ENCODE results near the gene IL31.

IL31 gene

DNA sequence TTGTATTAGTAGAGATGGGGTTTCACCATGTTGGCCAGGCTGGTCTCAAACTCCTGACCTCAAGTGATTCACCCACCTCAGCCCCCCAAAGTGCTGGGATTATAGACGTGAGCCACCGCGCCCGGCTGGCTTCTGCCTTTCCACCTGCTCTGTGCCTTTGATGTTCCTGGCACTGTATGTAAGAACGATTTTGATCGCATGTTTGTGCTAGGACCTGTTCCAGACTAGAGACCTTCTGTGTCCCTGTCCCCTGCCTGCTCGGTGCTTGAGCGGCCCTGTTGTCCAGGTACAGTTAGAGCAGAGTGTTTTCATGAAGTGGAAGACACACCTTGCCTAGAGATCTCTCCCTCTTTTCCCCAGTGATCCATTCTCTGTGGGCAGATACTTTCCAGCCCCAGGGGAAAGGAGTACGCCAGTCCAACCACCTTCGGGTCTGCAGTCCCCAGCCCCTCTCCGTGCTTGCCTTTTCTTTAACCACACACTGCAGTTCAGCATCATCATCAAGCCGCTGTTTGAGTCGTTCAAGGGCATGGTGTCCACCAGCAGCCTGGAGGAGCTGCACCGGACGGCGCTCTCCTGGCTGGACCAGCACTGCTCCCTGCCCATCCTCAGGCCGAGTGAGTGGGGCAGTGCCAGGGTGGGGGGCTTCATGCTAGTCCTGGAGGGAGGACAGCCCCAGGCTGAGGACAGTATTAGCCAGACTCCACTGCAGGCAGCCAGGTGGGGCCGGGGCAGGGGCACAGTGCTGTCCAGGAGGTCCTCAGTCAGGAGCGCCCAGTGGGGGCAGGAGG lies 33.4 kb downstream of the IL31 start:
- TF ChIP-seq CTCF (conservative IDR thresholded peaks at IDR 0.05) (no peak), ZFX (IDR thresholded peaks at IDR 0.05) (no peak)
- H3K27ac ChIP-seq = no peak overlapping the region

- no peak for TF ChIP-seq CTCF (conservative IDR thresholded peaks at IDR 0.05)
- no peak for TF ChIP-seq ZFX (IDR thresholded peaks at IDR 0.05)
- H3K27ac ChIP-seq = no peak overlapping the region
These were observed 34.1 kb downstream of the IL31 start for GRCh38 chr12:122139941-122140340.

- no peak overlapping the region for H3K27ac ChIP-seq
- TF ChIP-seq CTCF (conservative IDR thresholded peaks at IDR 0.05) (no peak), ZFX (IDR thresholded peaks at IDR 0.05) (no peak)
These were observed 34.8 kb downstream of the IL31 start for GRCh38 chr12:122139266-122139665.

DNA sequence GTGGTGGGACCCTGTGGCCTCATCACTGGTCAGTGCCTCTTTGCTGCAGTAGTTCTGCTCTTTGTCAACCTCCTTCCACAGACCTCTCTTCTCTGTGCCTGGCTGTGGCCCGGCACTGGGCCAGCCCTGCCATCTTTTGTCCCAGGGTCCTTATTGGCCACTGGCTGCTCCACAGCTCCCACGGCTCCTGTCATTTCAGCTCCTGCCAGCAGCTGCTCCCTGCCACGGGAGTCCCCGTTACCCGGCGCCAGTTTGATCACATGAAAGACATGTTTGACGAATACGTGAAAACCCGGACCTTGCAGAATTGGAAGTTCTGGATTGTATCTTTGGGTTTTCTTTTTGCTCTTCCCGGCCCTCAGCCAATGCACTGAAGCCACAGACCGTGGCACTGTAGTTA lies 35.4 kb downstream of the IL31 start:
- H3K27ac ChIP-seq = no peak overlapping the region
- TF ChIP-seq ZFX (IDR thresholded peaks at IDR 0.05) (no peak), CTCF (conservative IDR thresholded peaks at IDR 0.05) (no peak)

DNA sequence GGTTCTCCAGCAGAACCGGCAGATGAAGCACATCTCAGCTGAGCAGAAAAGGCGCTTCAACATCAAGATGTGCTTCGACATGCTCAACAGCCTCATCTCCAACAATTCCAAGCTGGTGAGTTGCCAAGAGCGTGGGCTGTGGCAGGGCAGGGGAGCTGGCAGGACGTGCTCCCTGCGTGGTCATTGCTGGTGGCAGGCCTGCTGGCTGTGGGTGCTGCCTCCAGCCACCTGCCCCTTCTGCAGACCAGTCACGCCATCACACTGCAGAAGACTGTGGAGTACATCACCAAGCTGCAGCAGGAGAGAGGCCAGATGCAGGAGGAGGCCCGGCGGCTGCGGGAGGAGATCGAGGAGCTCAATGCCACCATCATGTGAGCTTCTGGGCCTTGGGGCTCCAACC lies 35.8 kb downstream of the IL31 start:
- TF ChIP-seq CTCF (conservative IDR thresholded peaks at IDR 0.05) (no peak), ZFX (IDR thresholded peaks at IDR 0.05) (no peak)
- no peak overlapping the region for H3K27ac ChIP-seq

GRCh38 chr12:122137681-122138080 lies 36.3 kb downstream of the IL31 start:
- H3K27ac ChIP-seq = no peak overlapping the region
- TF ChIP-seq CTCF (conservative IDR thresholded peaks at IDR 0.05) (no peak), ZFX (IDR thresholded peaks at IDR 0.05) (no peak)

DNA sequence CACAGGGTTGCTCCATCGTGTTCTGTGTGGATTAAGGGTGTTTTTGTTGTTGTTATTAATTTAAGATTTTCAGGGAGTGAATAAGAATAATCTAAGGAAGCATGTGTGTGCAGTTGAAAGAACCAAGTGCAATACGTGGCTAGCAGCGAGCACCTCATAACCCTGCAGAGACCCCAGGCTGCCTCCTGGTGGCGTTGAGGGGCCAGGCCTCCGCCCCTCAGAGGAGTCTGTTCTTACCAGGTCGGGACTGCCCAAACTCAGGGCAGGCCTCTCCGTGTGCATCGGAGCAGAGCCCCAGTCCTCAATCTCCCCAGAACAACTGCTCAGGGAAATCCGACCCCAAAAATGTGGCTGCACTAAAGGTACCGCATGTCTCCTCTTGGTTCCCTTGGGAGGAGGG lies 36.8 kb downstream of the IL31 start:
- H3K27ac ChIP-seq = no peak overlapping the region
- TF ChIP-seq ZFX (IDR thresholded peaks at IDR 0.05) (no peak), CTCF (conservative IDR thresholded peaks at IDR 0.05) (no peak)

Data from C4-2B (cell line).